Tibial nerve (tissue), 4 donors: Measurements from ENCODE around the gene CYTH4. TPM values are rescaled to one million over a fixed set of nuclear protein-coding genes. Genes with fewer than 3 reads are reported as not detected.

Source experiments
- DNase-seq, 2 donors: peaks; one replicate each; pipeline ENCODE4 v3.0.0-alpha.2; 2019; ENCODE audit warnings: low spot score in 2 of 2
- H3K27ac ChIP-seq, 4 donors: fragments of 200-600 bp; sonication (generic) in 3 of 4; one replicate each; pipeline ENCODE4 v1.5.1; 2017 to 2019; ENCODE audit warnings: mild to moderate bottlenecking in 1 of 4
- H3K27me3 ChIP-seq, 2 donors: fragments of 200-600 bp; sonication (generic) in 1 of 2; one replicate each; pipeline versions ENCODE4 v1.5.1 to v1.6.0; 2017 to 2019
- H3K36me3 ChIP-seq, 3 donors: fragments of 200-600 bp; sonication (generic); one replicate each; pipeline ENCODE4 v1.5.1; 2018 to 2019
- H3K4me1 ChIP-seq, 4 donors: fragments of 200-600 bp; sonication (generic) in 3 of 4; one replicate each; pipeline ENCODE4 v1.5.1; 2017 to 2019
- H3K4me3 ChIP-seq, 4 donors: fragments of 200-600 bp; sonication (generic) in 3 of 4; one replicate each; pipeline ENCODE4 v1.5.1; 2017 to 2019; ENCODE audit warnings: mild to moderate bottlenecking in 1 of 4, moderate library complexity in 1 of 4
- H3K9me3 ChIP-seq, 4 donors: fragments of 200-600 bp; sonication (generic) in 3 of 4; one replicate each; pipeline ENCODE4 v1.5.1; 2017 to 2019
- CTCF ChIP-seq, 5 experiments: fragments of 200-600 bp in 3 of 5; fragments of 450-650 bp in 2 of 5; sonication (generic) in 3 of 5; IDR thresholded peaks; one replicate each; pipeline ENCODE4 v1.5.1; 2016 to 2019; ENCODE audit warnings: antibody characterized with exemption in 5 of 5, mild to moderate bottlenecking in 3 of 5, moderate library complexity in 2 of 5
- EP300 ChIP-seq, 2 donors: sonication (generic); formaldehyde crosslinking; IDR thresholded peaks; one replicate each; pipeline ENCODE4 v1.6.1; 2017; ENCODE audit warnings: antibody characterized with exemption in 2 of 2, mild to moderate bottlenecking in 1 of 2
- POLR2A ChIP-seq, 2 donors: fragments of 450-650 bp; IDR thresholded peaks; one replicate each; pipeline ENCODE4 v1.6.1; 2017; ENCODE audit warnings: antibody characterized with exemption in 2 of 2, mild to moderate bottlenecking in 2 of 2, moderate library complexity in 2 of 2
- WGBS, 2 donors: methylation state at CpG; one replicate each; pipeline ENCODE4 v1.1.5; 2018; 5-methylcytosine and 5-hydroxymethylcytosine counted together
- total RNA-seq, 4 donors: library from RNA; depleted of rRNA; stranded (reverse); fragments of >200 nt; gene quantifications; one replicate each; pipeline ENCODE4 v1.1.0, GENCODE V29; 2016

The CYTH4 gene
- total RNA-seq, 4 donors from 2014 or later, result 7.7 to 27.3 (median 19.0) TPM

GRCh38 chr22:37316405-37316804 is 34.1 kb downstream of the CYTH4 start:
- Histone ChIP-seq H3K27me3 (peaks cover 0 to 7% of the 10 kb centered on the region in 2 donors), H3K4me1 (peaks cover 0 to 11% (median 0%) of the 10 kb centered on the region in 4 donors), H3K36me3 (no peaks in the 10 kb centered on the region), H3K27ac (no peak overlapping the region), H3K4me3 (no peak overlapping the region), H3K9me3 (no peaks in the 10 kb centered on the region)
- WGBS, 2 donors, result 76 to 80% methylated on average over 6 of the region's 6 CpGs
- no peak for TF ChIP-seq CTCF (IDR thresholded peaks at IDR 0.05)
- TF ChIP-seq EP300 (IDR thresholded peaks at IDR 0.05), result no peak
- no peak for TF ChIP-seq POLR2A (IDR thresholded peaks at IDR 0.05)
- DNase-seq, result no peak

- peaks cover 0 to 10% of the 10 kb centered on the region in 2 donors for H3K27me3 ChIP-seq
- H3K36me3 ChIP-seq, result no peaks in the 10 kb centered on the region
- no peaks in the 10 kb centered on the region for H3K9me3 ChIP-seq
- H3K27ac ChIP-seq, result no peak overlapping the region
- TF ChIP-seq EP300 (IDR thresholded peaks at IDR 0.05) (no peak), CTCF (IDR thresholded peaks at IDR 0.05) (peak; percentile 67 to 95 (median 88)), POLR2A (IDR thresholded peaks at IDR 0.05) (no peak)
- 27 to 48% methylated on average over 3 to 10 of the region's 11 CpGs for WGBS, 2 donors
- peak; percentile 33 to 78 for DNase-seq
- H3K4me3 ChIP-seq, result no peak overlapping the region
- H3K4me1 ChIP-seq, result peaks cover 0 to 8% (median 0%) of the 10 kb centered on the region in 4 donors
Observed at GRCh38 chr22:37316875-37317371, 34.6 kb downstream of the CYTH4 start.

GRCh38 chr22:37317698-37318210 is 35.4 kb downstream of the CYTH4 start:
- 66 to 75% methylated on average over 6 of the region's 6 CpGs for WGBS, 2 donors
- Histone ChIP-seq H3K4me1 (peaks cover 0 to 8% (median 0%) of the 10 kb centered on the region in 4 donors), H3K27me3 (peaks cover 0 to 15% of the 10 kb centered on the region in 2 donors), H3K36me3 (no peaks in the 10 kb centered on the region), H3K9me3 (no peaks in the 10 kb centered on the region), H3K27ac (no peak overlapping the region), H3K4me3 (no peak overlapping the region)
- DNase-seq, result no peak
- TF ChIP-seq CTCF (IDR thresholded peaks at IDR 0.05), result no peak
- no peak for TF ChIP-seq EP300 (IDR thresholded peaks at IDR 0.05)

GRCh38 chr22:37318364-37319109 is 36.2 kb downstream of the CYTH4 start:
- WGBS, 2 donors, result 60 to 62% methylated on average over 18 of the region's 18 CpGs
- Histone ChIP-seq H3K4me3 (no peak overlapping the region), H3K27me3 (peaks cover 0 to 23% of the 10 kb centered on the region in 2 donors)

More at GRCh38 chr22:37318364-37319109, 36.2 kb downstream of the CYTH4 start:
- H3K36me3 ChIP-seq, result no peaks in the 10 kb centered on the region
- DNase-seq, result no peak
- no peak overlapping the region for H3K27ac ChIP-seq
- no peaks in the 10 kb centered on the region for H3K9me3 ChIP-seq
- TF ChIP-seq POLR2A (IDR thresholded peaks at IDR 0.05) (no peak), CTCF (IDR thresholded peaks at IDR 0.05) (no peak), EP300 (IDR thresholded peaks at IDR 0.05) (no peak)
- H3K4me1 ChIP-seq, result peaks cover 0 to 8% (median 0%) of the 10 kb centered on the region in 4 donors
